ENCODE results near the gene EGF.

EGF gene

GRCh38 chr4:109969919-109970318 lies 57.2 kb downstream of the EGF start:
- H2BK12ac ChIP-seq (ENCODE audit: low read length in 2 of 2) = no peak overlapping the region
- no peak overlapping the region for H4K91ac ChIP-seq (ENCODE audit: low read length)
- no peak overlapping the region for H2BK120ac ChIP-seq (ENCODE audit: low read depth, low read length)
- no peak overlapping the region for H3K4ac ChIP-seq (ENCODE audit: low read depth in 1 of 2, low read length in 2 of 2)
- H2BK15ac ChIP-seq (ENCODE audit: low read depth, poor library complexity, severe bottlenecking) = no peak overlapping the region
- no peak overlapping the region for H3K9ac ChIP-seq (ENCODE audit: low read length)
- no peak overlapping the region for H3K4me2 ChIP-seq (ENCODE audit: low read length, poor library complexity, severe bottlenecking)
- no peak overlapping the region for H2BK5ac ChIP-seq (ENCODE audit: low read depth, low read length, poor library complexity, severe bottlenecking)
- H3K27me3 ChIP-seq (ENCODE audit: control insufficient read depth in 1 of 2, insufficient read depth in 1 of 2, low read length in 2 of 2) = no peaks in the 10 kb centered on the region
- H3K4me1 ChIP-seq (ENCODE audit: control insufficient read depth, insufficient read depth, low read depth, low read length) = no peaks in the 10 kb centered on the region
- H3K23ac ChIP-seq (ENCODE audit: low read length in 2 of 2) = no peak overlapping the region
- H3K18ac ChIP-seq (ENCODE audit: low read depth in 1 of 2, low read length in 2 of 2) = no peak overlapping the region
- DNase-seq = no peak
- no peaks in the 10 kb centered on the region for H3K79me1 ChIP-seq (replicated peaks; ENCODE audit: low read length, poor library complexity, severe bottlenecking)
- no peak overlapping the region for H3K27ac ChIP-seq (ENCODE audit: low read length, poor library complexity, severe bottlenecking)
- 80% methylated on average over 3 of the region's 6 CpGs for WGBS
- no peak overlapping the region for H2AFZ ChIP-seq (ENCODE audit: low read depth, low read length)
- H2AK5ac ChIP-seq (ENCODE audit: low read length, severe bottlenecking) = no peak overlapping the region
- H3K4me3 ChIP-seq (ENCODE audit: insufficient read depth in 1 of 2, low read depth in 1 of 2, low read length in 2 of 2) = no peak overlapping the region
- no peaks in the 10 kb centered on the region for H3K36me3 ChIP-seq (ENCODE audit: control insufficient read depth in 1 of 2, insufficient read depth in 2 of 2, low read depth in 1 of 2, low read length in 2 of 2)
- H3K14ac ChIP-seq (ENCODE audit: low read length in 2 of 2) = no peak overlapping the region
- H4K8ac ChIP-seq (ENCODE audit: low read length) = no peak overlapping the region
- no peaks in the 10 kb centered on the region for H3K9me3 ChIP-seq (ENCODE audit: control insufficient read depth, low read length)

GRCh38 chr4:109972786-109973528 lies 60.3 kb downstream of the EGF start:
- WGBS = 62% methylated on average over 5 of the region's 5 CpGs
- Histone ChIP-seq H3K4me3 (ENCODE audit: insufficient read depth in 1 of 2, low read depth in 1 of 2, low read length in 2 of 2) (no peak overlapping the region), H3K79me1 (replicated peaks; ENCODE audit: low read length, poor library complexity, severe bottlenecking) (no peaks in the 10 kb centered on the region), H2BK12ac (ENCODE audit: low read length in 2 of 2) (no peak overlapping the region), H3K27ac (ENCODE audit: low read length, poor library complexity, severe bottlenecking) (no peak overlapping the region), H4K8ac (ENCODE audit: low read length) (no peak overlapping the region), H3K18ac (ENCODE audit: low read depth in 1 of 2, low read length in 2 of 2) (no peak overlapping the region), H2BK5ac (ENCODE audit: low read depth, low read length, poor library complexity, severe bottlenecking) (no peak overlapping the region), H3K27me3 (ENCODE audit: control insufficient read depth in 1 of 2, insufficient read depth in 1 of 2, low read length in 2 of 2) (no peaks in the 10 kb centered on the region), H3K36me3 (ENCODE audit: control insufficient read depth in 1 of 2, insufficient read depth in 2 of 2, low read depth in 1 of 2, low read length in 2 of 2) (no peaks in the 10 kb centered on the region), H2AFZ (ENCODE audit: low read depth, low read length) (no peak overlapping the region), H2BK15ac (ENCODE audit: low read depth, poor library complexity, severe bottlenecking) (no peak overlapping the region), H3K23ac (ENCODE audit: low read length in 2 of 2) (no peak overlapping the region), H3K9me3 (ENCODE audit: control insufficient read depth, low read length) (no peaks in the 10 kb centered on the region), H3K14ac (ENCODE audit: low read length in 2 of 2) (no peak overlapping the region), H3K4ac (ENCODE audit: low read depth in 1 of 2, low read length in 2 of 2) (no peak overlapping the region), H2AK5ac (ENCODE audit: low read length, severe bottlenecking) (no peak overlapping the region), H3K4me2 (ENCODE audit: low read length, poor library complexity, severe bottlenecking) (no peak overlapping the region), H3K4me1 (ENCODE audit: control insufficient read depth, insufficient read depth, low read depth, low read length) (no peaks in the 10 kb centered on the region), H3K9ac (ENCODE audit: low read length) (no peak overlapping the region), H2BK120ac (ENCODE audit: low read depth, low read length) (no peak overlapping the region), H4K91ac (ENCODE audit: low read length) (no peak overlapping the region)
- DNase-seq = no peak

- no peak overlapping the region for H2AK5ac ChIP-seq (ENCODE audit: low read length, severe bottlenecking)
- H3K27ac ChIP-seq (ENCODE audit: low read length, poor library complexity, severe bottlenecking) = no peak overlapping the region
- no peak overlapping the region for H3K9ac ChIP-seq (ENCODE audit: low read length)
- H3K4ac ChIP-seq (ENCODE audit: low read depth in 1 of 2, low read length in 2 of 2) = no peak overlapping the region
- no peak overlapping the region for H2BK120ac ChIP-seq (ENCODE audit: low read depth, low read length)
- H3K4me3 ChIP-seq (ENCODE audit: insufficient read depth in 1 of 2, low read depth in 1 of 2, low read length in 2 of 2) = no peak overlapping the region
- no peaks in the 10 kb centered on the region for H3K36me3 ChIP-seq (ENCODE audit: control insufficient read depth in 1 of 2, insufficient read depth in 2 of 2, low read depth in 1 of 2, low read length in 2 of 2)
- no peak overlapping the region for H3K18ac ChIP-seq (ENCODE audit: low read depth in 1 of 2, low read length in 2 of 2)
- WGBS = 77% methylated on average over 2 of the region's 2 CpGs
- H3K4me2 ChIP-seq (ENCODE audit: low read length, poor library complexity, severe bottlenecking) = no peak overlapping the region
- H2AFZ ChIP-seq (ENCODE audit: low read depth, low read length) = no peak overlapping the region
- H3K79me1 ChIP-seq (replicated peaks; ENCODE audit: low read length, poor library complexity, severe bottlenecking) = no peaks in the 10 kb centered on the region
- no peak overlapping the region for H2BK15ac ChIP-seq (ENCODE audit: low read depth, poor library complexity, severe bottlenecking)
- H4K8ac ChIP-seq (ENCODE audit: low read length) = no peak overlapping the region
- DNase-seq = no peak
- H3K23ac ChIP-seq (ENCODE audit: low read length in 2 of 2) = no peak overlapping the region
- no peaks in the 10 kb centered on the region for H3K27me3 ChIP-seq (ENCODE audit: control insufficient read depth in 1 of 2, insufficient read depth in 1 of 2, low read length in 2 of 2)
- H4K91ac ChIP-seq (ENCODE audit: low read length) = no peak overlapping the region
- H2BK12ac ChIP-seq (ENCODE audit: low read length in 2 of 2) = no peak overlapping the region
- no peak overlapping the region for H3K14ac ChIP-seq (ENCODE audit: low read length in 2 of 2)
- no peak overlapping the region for H2BK5ac ChIP-seq (ENCODE audit: low read depth, low read length, poor library complexity, severe bottlenecking)
- no peaks in the 10 kb centered on the region for H3K4me1 ChIP-seq (ENCODE audit: control insufficient read depth, insufficient read depth, low read depth, low read length)
- no peaks in the 10 kb centered on the region for H3K9me3 ChIP-seq (ENCODE audit: control insufficient read depth, low read length)
Observed at GRCh38 chr4:109973529-109973905, 60.8 kb downstream of the EGF start.

DNA sequence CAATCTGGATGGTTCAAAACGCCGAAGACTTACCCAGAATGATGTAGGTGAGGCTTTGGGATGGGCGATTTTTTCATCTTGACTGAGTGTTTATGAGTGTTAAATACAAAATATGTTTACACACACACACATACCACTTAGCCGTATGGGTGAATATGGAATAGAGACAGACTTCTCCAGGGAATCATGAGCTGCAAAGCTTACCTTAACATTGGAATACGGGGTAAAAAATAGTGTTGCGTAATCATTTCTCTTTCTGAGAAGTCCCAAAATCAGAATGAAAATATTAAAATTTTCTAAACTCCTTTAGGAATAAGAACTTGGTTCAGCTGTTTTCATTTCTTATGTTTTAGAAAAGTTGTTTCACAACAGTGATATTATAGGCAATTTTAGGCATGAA lies 63.5 kb downstream of the EGF start:
- no peak overlapping the region for H2BK12ac ChIP-seq (ENCODE audit: low read length in 2 of 2)
- no peak overlapping the region for H3K4ac ChIP-seq (ENCODE audit: low read depth in 1 of 2, low read length in 2 of 2)
- H3K9me3 ChIP-seq (ENCODE audit: control insufficient read depth, low read length) = no peaks in the 10 kb centered on the region
- no peak overlapping the region for H2AFZ ChIP-seq (ENCODE audit: low read depth, low read length)
- no peak overlapping the region for H3K23ac ChIP-seq (ENCODE audit: low read length in 2 of 2)
- H2BK120ac ChIP-seq (ENCODE audit: low read depth, low read length) = no peak overlapping the region
- no peak for DNase-seq
- no peak overlapping the region for H3K4me2 ChIP-seq (ENCODE audit: low read length, poor library complexity, severe bottlenecking)
- H3K36me3 ChIP-seq (ENCODE audit: control insufficient read depth in 1 of 2, insufficient read depth in 2 of 2, low read depth in 1 of 2, low read length in 2 of 2) = no peaks in the 10 kb centered on the region
- H4K8ac ChIP-seq (ENCODE audit: low read length) = no peak overlapping the region
- H3K27ac ChIP-seq (ENCODE audit: low read length, poor library complexity, severe bottlenecking) = no peak overlapping the region
- H2AK5ac ChIP-seq (ENCODE audit: low read length, severe bottlenecking) = no peak overlapping the region
- H3K27me3 ChIP-seq (ENCODE audit: control insufficient read depth in 1 of 2, insufficient read depth in 1 of 2, low read length in 2 of 2) = no peaks in the 10 kb centered on the region
- no peak overlapping the region for H3K18ac ChIP-seq (ENCODE audit: low read depth in 1 of 2, low read length in 2 of 2)
- H3K14ac ChIP-seq (ENCODE audit: low read length in 2 of 2) = no peak overlapping the region
- H3K9ac ChIP-seq (ENCODE audit: low read length) = no peak overlapping the region
- WGBS = 100% methylated on average over 1 of the region's 6 CpGs
- no peak overlapping the region for H4K91ac ChIP-seq (ENCODE audit: low read length)
- no peak overlapping the region for H2BK5ac ChIP-seq (ENCODE audit: low read depth, low read length, poor library complexity, severe bottlenecking)
- H3K79me1 ChIP-seq (replicated peaks; ENCODE audit: low read length, poor library complexity, severe bottlenecking) = no peaks in the 10 kb centered on the region
- H3K4me1 ChIP-seq (ENCODE audit: control insufficient read depth, insufficient read depth, low read depth, low read length) = peaks cover 1% of the 10 kb centered on the region
- H2BK15ac ChIP-seq (ENCODE audit: low read depth, poor library complexity, severe bottlenecking) = no peak overlapping the region
- no peak overlapping the region for H3K4me3 ChIP-seq (ENCODE audit: insufficient read depth in 1 of 2, low read depth in 1 of 2, low read length in 2 of 2)

All from mesenchymal stem cell (in vitro differentiated cells and primary cell).